ENCODE measurements around the gene PTPRN2. TPM values are rescaled to one million over a fixed set of nuclear protein-coding genes. Genes with fewer than 3 reads are reported as not detected.

The PTPRN2 gene
- total and polyA plus RNA-seq, 9 of the 15 experiments (the other 6 are each of a cell fraction or from before 2014, with no cell fraction given), result not detected

GRCh38 chr7:158391541-158391940 is 196.1 kb downstream of the PTPRN2 start:
- TF ChIP-seq ZNF277 (CRISPR knock-in tag; IDR thresholded peaks at IDR 0.05; ENCODE audit: borderline replicate concordance) (no peak), SP2 (IDR thresholded peaks at IDR 0.05; ENCODE audit: extremely low read depth, low read depth, low read length, poor library complexity, severe bottlenecking) (no peak), XRCC3 (IDR thresholded peaks at IDR 0.05) (no peak), PHB2 (IDR thresholded peaks at IDR 0.05; ENCODE audit: low read depth) (no peak), RFX5 (IDR thresholded peaks at IDR 0.05; ENCODE audit: low read depth, low read length) (no peak), HDGF (IDR thresholded peaks at IDR 0.05) (no peak), SMAD1 (IDR thresholded peaks at IDR 0.05; ENCODE audit: low read depth, low read length, partially characterized antibody) (no peak), RBM17 (IDR thresholded peaks at IDR 0.05; ENCODE audit: borderline replicate concordance, low read depth, low read length) (no peak), TCF15 (CRISPR knock-in tag; IDR thresholded peaks at IDR 0.05) (no peak)
- Histone ChIP-seq H3K36me3 (ENCODE audit: control insufficient read depth, insufficient read depth, low read length) (no peaks in the 10 kb centered on the region), H3K9me1 (ENCODE audit: control insufficient read depth, insufficient read depth, low read length) (no peaks in the 10 kb centered on the region), H4K20me1 (replicated peaks; ENCODE audit: control insufficient read depth, insufficient read depth, low read length) (peaks cover 3% of the 10 kb centered on the region; the same call in 1 of the 2 replicates), H3K9ac (ENCODE audit: insufficient read depth in 1 of 2, low read depth in 2 of 2, low read length in 2 of 2) (no peak overlapping the region), H3K27ac (ENCODE audit: extremely low read depth, low read depth, low read length) (no peak overlapping the region), H2AFZ (ENCODE audit: low read depth, low read length) (no peak overlapping the region), H3K9me3 (replicated peaks; ENCODE audit: control insufficient read depth, insufficient read depth, low read depth, low read length) (no peaks in the 10 kb centered on the region; the same call in 1 of the 2 replicates), H3K4me3 (no peak overlapping the region), H3K4me1 (replicated peaks in 1 of 2; ENCODE audit: control insufficient read depth in 2 of 2, insufficient read depth in 2 of 2, low read length in 2 of 2) (peaks cover 0 to 8% of the 10 kb centered on the region in 2 experiments; a peak in 2 of 5 replicates), H3K79me2 (ENCODE audit: control insufficient read depth, insufficient read depth, low read length) (no peaks in the 10 kb centered on the region), H3K27me3 (ENCODE audit: control insufficient read depth in 2 of 2, insufficient read depth in 2 of 2, low read length in 2 of 2) (peaks cover 33 to 82% of the 10 kb centered on the region in 2 experiments; a peak in 4 of 5 replicates), H3K4me2 (ENCODE audit: insufficient read depth, low read length) (no peak overlapping the region)
- no TSS peak for BruUV-seq (replicated peaks)
- FAIRE-seq, result no peak
- intact Hi-C loops (cut with micrococcal nuclease), result no loop called here
- no peak for ATAC-seq
- no peak for DNase-seq (ENCODE audit: extremely low read depth in 1 of 4, low spot score in 3 of 4)
- POLR2A ChIA-PET, result no interaction called here
- WGBS (ENCODE audit: insufficient coverage, low coverage, missing lambda C conversion rate), result 2% methylated on average over 4 of the region's 4 CpGs
- CTCF ChIA-PET (ENCODE audit: low intra/inter-chr PET ratio), result no interaction called here
- in situ Hi-C loops (cut with MboI), result no loop called here
